HPDE6-E6E7 (cell line): ENCODE data around the gene PRKRA.
"Not testable (repeated sequence)": the region's sequence is repeated elsewhere in the genome, so short reads cannot be mapped to it uniquely, and the experiment has no call there.

Source experiments
- DNase-seq: peaks from one replicate; pipeline ENCODE4 v3.0.0; 2011; ENCODE audit warnings: missing footprints; ENCODE audit errors: extremely low spot score

The PRKRA gene

DNA sequence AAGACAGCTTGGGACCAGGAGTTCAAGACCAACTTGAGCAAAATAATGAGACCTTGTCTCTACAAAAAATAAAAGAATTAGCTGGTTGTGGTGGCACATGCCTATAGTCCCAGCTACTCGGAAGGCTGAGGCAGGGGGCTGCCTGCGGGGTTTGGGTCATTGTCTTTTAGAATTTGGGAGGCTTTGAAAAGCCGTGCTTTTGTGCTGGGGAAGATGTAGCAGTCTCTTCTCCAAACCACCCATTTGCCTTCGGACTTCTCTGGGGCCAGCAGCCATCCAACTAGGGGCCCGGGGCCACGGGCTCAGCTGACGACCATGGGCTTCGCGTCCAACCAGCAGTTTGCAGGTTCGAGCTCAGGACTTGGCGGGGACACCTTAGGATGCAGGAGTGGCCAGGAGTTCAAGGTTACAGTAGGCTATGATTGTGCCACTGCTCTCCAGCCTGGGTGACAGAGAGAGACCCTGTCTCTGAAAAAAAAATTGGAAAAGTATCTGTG, 6.5 kb upstream of the PRKRA start:
- no peak for DNase-seq

DNA sequence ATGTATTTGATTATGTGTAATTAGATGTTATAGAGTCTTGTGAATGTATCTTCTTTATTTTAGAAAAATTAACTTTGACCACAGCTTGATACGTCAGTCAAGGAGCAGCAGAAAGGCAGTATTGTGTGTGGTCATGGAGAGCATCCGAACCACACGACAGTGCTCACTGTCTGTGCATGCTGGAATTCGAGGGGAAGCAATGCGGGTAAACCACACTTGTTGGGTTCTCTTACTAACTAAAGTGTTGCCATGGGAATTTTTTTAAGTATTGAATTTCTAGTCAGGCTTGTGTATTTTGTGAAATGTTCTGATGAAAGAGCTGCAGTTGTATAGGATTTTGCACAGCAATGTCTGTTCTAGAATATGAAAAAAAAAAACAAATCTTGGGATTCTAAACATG, 5.0 kb upstream of the PRKRA start:
- no peak for DNase-seq

DNA sequence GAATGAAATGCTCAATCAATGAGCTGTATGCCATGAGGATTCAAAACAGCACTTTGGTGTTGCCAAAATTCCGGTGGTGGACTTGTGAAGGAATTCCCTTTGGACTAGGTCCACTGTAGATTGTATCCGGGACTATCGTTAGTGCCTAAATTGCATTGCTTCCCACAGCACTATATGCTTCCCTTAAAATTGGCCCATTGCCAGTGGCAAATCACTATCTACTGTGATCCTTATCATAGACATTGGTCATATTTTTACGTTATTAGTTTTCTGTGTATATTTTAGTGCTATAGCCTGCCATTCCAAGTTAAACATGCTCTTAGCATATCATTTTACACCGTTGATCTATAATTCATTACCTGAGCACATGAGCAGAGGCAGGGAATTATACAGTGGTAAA, 1.9 kb upstream of the PRKRA start:
- no peak for DNase-seq

GRCh38 chr2:178452334-178452733, 1.4 kb upstream of the PRKRA start:
- DNase-seq, result no peak

- peak; percentile 52 for DNase-seq
These were observed 526 bp downstream of the PRKRA start for GRCh38 chr2:178450524-178450773.

GRCh38 chr2:178449700-178450523, 1.1 kb downstream of the PRKRA start:
- DNase-seq, result peak; percentile 10

DNA sequence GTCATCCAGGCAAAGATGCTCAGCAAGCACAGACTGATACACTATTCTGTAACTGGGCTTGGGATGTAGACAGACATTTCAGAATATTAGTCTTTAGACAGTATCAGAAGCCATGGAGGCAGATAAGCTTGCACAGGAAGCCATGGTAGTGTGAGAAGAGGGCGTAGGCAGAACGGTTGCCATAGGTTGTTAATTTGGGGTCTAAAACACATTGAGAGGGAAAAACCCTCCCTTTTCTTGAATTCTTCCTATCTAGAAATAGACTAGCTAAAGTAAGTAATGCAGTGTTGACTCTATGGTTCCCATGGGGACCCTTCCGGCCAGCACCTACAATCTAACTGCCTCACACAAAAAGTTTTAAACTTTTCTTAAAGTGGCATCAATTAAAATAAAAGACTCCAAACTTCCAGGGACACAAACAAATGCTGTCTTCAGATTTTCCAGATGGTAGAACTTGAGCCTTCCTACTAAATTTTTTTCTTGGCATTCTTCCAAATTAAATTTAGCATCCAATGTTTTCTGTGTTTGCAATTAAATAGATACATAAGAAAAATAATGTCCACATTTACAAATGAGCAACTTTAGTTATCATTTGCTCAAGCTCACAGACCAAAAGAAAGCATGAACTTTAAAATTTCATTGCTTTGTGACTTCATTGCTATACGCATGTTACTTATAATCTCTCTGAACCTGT, 1.9 kb downstream of the PRKRA start:
- no peak for DNase-seq

- DNase-seq, result no peak
These were observed 9.5 kb downstream of the PRKRA start for GRCh38 chr2:178441426-178441825.

DNA sequence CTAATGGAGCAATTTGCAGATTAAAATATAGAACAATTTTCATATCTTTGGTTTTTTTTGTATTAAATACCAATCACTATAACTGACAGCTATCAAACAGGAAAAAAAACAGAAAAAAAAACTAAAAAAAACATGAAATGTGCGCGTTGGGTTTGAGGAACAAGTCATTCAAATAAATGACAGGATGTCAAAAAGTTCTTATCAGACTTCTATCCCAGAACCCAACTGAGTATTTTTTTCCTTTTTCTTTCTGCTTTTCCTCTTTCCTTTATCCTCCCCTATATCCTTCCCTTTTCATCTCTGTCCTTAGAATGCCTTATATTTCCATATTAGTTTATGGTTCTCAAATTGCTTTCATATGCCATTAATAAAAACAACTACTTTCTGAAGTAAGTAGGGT, 14.3 kb downstream of the PRKRA start:
- DNase-seq, result no peak

DNA sequence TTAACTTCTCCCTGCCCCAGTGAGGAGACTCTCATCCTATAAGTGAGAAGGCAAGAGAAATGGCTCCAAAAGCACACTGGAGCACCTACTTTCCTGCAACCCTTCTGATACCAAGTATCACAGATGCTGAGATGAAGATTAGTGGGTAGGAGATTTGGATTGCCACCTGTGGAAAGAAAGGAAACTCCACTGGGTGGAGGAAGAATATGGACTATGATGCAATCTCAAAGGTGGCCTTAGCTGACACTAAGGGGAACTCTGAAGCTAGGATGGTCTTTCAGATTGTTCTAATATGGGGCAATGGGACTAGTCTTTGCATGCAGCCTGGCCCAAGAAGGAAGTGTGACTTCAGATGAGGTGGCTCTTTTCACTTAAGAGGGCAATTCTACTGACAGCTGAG, 21.6 kb downstream of the PRKRA start:
- DNase-seq, result no peak

DNA sequence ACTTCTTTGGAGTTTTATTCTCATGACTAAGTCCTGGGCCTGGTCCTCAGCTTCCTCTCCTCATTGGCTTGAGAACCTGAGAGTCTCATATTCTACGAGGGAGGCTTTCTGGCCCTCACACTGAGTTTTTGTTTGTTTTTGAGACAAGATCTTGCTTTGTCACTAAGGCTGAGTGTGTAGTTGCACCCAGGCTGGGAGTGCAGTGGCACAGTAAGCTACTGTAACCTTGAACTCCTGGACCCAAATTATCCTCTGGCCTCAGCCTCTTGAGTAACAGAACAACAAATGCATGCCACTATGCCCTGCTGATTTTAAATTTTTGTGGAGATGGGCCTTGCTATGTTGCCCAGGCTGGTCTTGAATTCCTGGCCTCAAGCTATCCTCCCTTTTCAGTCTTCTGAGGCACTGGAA, 22.6 kb downstream of the PRKRA start:
- DNase-seq, result no peak

DNA sequence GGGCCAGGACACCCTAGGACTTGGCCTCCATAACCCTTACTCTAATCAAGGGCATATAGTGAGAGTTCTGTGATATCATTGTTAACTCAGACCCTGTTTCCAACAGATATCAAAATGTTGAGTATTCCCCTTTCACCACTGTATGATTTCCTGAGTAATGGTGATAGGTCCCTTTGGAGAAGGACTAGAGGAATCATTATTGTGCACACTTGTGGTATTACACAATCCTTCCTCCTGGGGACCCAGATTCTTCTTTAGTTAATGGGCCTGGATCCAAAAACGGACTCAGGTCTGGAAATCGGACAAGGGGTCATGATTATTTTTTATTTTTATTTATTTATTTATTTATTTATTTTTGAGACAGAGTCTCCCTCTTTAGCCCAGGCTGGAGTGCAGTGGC, 23.5 kb downstream of the PRKRA start:
- DNase-seq, result no peak

DNA sequence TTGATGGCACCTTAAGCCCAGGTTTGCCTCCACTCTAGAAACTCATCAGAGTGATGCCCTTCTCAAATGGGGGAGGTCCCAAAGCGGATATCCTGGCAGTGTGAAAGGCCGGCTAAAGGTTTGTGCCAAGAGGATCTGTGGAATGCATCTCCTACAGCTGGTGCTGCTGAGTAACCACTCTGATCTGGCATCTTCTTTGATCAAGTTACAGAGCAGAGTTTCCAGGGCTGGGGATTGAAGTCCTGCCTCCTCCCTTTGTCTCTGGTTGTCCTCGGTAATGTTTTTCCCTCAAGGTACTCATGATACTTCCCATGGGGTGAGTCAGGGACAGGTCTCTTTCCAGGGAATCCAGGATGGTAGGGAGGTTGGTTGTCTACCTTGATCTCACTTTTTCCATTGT, 24.6 kb downstream of the PRKRA start:
- DNase-seq, result no peak

DNA sequence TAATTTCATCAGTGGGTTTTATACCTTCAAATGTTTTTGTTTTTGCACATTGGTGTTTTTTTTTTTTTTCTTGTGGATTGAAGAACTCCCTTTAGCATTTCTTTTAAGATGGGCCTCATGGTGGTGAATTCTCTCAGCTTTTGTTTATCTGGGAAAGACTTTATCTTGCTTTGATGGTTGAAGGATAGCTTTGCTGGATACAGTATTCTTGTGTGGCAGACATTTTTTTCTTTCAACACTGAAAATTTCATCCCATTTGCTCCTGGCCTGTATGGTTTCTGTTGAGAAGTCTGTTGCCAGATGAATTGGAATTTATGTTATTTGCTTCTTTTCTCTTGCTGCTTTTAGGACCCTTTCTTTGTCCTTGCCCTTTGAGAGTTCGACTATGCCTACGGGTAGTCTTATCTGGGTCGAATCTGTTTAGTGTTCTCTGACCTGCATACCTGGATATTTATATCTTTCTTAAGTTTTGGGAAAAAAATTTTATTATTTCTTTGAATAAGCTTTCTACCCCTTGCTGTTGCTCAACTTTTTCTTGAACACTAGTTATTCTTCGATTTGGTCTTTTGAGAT, 25.6 kb downstream of the PRKRA start:
- no peak for DNase-seq

DNA sequence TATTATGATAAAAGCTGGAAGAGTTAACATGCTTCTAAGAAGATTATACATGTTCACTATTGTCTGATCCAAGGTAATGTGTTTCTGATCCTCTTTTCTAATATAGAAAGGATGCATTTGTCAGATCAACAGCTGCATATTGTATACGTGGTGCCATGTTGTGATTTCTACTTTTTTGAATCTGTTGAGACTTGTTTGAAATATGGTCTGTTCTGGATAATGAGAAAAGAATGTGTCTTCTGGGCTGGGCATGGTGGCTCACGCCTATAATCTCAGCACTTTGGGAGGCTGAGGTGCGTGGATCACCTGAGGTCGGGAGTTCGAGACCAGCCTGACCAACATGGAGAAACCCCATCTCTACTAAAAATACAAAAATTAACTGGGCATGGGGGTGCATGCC, 27.2 kb downstream of the PRKRA start:
- not testable (repeated sequence) for DNase-seq

GRCh38 chr2:178422097-178422496, 28.9 kb downstream of the PRKRA start:
- DNase-seq, result no peak

DNA sequence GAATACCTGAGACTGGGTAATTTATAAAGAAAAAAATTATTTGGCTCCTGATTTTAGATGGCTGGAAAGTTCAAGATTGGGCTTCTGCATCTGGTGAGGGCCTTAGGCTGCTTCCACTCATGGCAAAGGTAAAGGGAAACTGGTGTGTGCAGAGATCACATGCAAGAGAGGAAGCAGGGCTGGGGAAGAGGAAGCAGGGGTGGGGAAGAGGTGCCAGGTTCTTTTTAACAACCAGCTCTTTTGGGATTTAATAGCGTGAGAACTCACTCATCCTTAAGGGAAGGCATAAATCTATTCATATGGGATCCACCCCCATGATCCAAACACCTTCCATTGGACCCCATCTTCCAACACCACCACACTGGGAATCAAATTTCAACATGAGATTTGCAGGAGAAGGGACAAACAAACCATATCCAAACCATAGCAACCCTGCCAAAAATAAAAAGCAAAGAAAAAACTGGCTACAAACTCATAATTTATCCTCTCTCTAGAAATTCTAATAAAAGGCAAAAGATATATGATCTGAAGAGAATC, 30.4 kb downstream of the PRKRA start:
- DNase-seq, result no peak

DNA sequence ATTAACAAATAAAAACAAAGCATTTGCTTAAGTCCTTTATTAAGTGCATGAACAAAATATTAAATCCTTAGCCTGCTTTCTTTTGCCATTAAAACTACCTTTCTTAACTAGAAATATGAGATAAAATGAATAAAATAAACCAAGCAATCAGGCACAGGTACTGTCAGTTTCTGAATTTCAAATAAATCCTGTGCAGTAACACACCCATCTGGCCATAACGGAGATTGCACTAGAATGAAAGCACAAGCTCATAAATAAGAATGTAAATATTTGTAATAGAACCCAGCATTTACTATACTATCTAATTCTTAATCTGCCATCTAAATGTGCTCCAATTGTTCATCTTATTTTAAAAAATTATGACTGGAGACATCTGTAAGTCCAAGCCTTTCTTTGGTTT, 31.9 kb downstream of the PRKRA start:
- no peak for DNase-seq

- peak; percentile 20 for DNase-seq
These were observed 32.5 kb downstream of the PRKRA start for GRCh38 chr2:178418426-178418825.

- DNase-seq, result no peak
These were observed 33.1 kb downstream of the PRKRA start for GRCh38 chr2:178417916-178418315.

DNA sequence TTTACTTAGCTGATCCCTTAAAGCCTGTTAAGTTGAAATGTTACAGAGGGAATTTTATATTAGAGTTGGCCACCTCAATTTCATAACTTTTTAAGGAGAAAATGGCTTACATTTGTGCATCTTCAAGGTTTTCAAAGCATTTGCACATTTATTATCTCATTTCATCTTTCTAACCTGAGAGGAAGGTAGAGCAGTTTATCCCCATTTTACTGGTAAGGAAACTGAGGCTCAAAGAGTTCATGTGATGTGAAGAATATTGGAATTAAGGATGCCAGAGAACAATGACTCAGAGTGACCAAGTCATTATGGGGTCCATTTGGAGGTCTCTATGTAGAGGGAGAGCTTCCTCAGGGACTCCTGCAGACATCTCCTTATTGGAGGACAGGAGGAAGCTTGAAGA, 35.0 kb downstream of the PRKRA start:
- DNase-seq, result no peak

DNA sequence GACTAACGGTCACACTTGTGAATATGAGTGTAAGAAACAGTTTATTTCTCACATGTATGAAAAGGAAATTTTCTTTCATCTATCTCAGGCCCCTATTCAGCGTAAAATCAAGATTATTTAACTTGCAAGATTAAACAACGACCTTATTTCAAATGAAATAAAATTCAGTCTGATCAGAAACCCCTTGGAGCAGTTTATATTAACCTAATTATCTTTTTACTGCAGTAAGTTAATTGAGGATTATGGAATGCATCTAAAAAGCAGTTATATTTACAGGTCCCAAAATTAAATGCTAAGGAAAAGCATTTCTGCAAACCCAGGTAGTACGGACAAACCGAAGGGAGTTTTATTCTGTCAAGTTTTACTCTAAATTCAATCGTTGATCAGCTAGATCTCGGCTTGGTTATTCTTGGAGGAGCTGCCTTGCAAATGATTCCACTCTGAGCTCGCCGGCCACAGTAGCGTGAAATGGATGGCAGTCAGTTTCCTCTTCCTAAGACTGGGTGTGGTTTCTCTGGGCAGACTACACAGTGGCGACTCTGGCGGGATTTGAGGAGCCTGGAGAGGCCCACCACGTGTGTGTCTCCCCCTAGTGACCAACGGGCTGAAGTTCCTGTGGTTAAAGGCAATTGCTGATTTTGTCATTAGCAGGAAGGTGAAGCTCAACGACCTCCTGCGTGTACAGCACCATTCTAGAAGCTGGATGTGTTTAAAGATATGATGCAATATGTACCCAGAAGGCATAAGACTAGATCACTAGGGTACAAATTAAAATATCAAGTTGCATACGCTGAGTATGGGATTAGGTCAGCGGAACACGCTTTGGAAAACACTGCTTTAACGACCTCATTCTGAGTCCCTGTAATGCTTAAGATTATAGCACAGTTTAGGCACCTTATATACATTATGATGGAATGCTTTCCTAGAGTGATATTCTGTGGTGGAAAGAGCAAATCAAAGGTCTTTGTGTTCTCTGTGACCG, 36.4 kb downstream of the PRKRA start:
- peak; percentile 79 for DNase-seq
